Stomach (tissue), 4 donors: ENCODE results near the gene SPAG17.

Source experiments
- CTCF ChIP-seq, 7 experiments: fragments of 450-650 bp in 4 of 7; fragments of 200-600 bp in 3 of 7; sonication (generic) in 3 of 7; IDR thresholded peaks; one replicate each; pipeline ENCODE4 v1.5.1; 2016 to 2019; ENCODE audit warnings: antibody characterized with exemption in 7 of 7, control low read depth in 2 of 7, mild to moderate bottlenecking in 1 of 7
- EP300 ChIP-seq: sonication (generic); formaldehyde crosslinking; IDR thresholded peaks from one replicate; pipeline ENCODE4 v1.6.1; 2017; ENCODE audit warnings: antibody characterized with exemption
- POLR2A ChIP-seq, 4 donors: fragments of 450-650 bp; IDR thresholded peaks; one replicate each; pipeline ENCODE4 v1.6.1; 2016; ENCODE audit warnings: antibody characterized with exemption in 4 of 4, control low read depth in 2 of 4, mild to moderate bottlenecking in 1 of 4, moderate library complexity in 1 of 4
- POLR2AphosphoS5 ChIP-seq, 3 donors: sonication (generic); formaldehyde crosslinking; IDR thresholded peaks; one replicate each; pipeline ENCODE4 v1.6.1; 2016; ENCODE audit warnings: antibody characterized with exemption in 3 of 3

- TF ChIP-seq CTCF (IDR thresholded peaks at IDR 0.05) (no peak), POLR2A (IDR thresholded peaks at IDR 0.05) (no peak), POLR2AphosphoS5 (IDR thresholded peaks at IDR 0.05) (no peak), EP300 (no peak)
Measured at GRCh38 chr1:118047650-118048224, 137.3 kb downstream of the SPAG17 start.
